NCI-H1694 (cell line): ENCODE data around the gene INPP4B.
"Not testable (repeated sequence)": the region's sequence is repeated elsewhere in the genome, so short reads cannot be mapped to it uniquely, and the experiment has no call there.

Source experiments
- DNase-seq: peaks from one replicate; lab custom pipeline; 2025; lab: John Stamatoyannopoulos, UW

The INPP4B gene

GRCh38 chr4:142540483-142540804 lies 305.7 kb downstream of the INPP4B start:
- no peak for DNase-seq

- DNase-seq: no peak
These were observed 306.2 kb downstream of the INPP4B start for GRCh38 chr4:142539796-142540482.

DNA sequence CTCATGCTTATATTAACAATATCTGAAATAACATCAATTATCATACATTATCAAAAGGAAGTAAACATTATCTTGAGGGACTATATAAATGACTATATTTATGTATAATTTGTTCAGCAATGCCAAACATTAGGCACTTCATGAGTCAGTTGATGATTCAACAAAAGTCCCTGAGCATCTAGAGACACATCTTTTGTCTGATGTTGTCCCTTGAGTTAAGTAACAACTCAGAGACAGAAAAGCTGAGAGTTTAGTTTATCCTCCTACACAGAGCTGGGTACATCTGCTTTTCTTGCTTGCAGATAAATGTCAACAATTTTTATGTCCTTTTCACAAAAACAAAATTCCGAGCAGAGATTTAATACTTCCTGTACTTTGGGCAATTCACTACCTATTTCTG lies 311.1 kb downstream of the INPP4B start:
- DNase-seq: no peak

- no peak for DNase-seq
These were observed 314.0 kb downstream of the INPP4B start for GRCh38 chr4:142532054-142532453.

DNA sequence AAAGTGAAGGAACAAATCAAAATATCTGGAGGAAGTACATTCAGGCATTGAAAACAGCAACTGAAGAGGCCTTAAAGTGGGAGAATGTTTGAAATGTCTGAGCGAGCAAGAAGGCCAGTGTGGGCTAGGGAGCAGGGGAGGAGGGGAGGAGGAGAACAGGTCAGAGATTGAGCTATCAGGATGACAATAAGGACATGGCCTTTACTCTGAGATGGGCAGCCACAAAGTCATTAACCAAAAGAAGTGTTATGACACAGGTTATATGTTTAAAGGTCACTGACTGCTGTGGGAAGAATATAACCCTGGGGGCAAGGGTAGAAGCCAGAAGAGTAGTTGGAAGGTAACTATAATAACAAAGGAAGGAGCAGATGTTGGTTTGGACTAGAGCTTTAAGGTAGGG lies 315.4 kb downstream of the INPP4B start:
- no peak for DNase-seq

DNA sequence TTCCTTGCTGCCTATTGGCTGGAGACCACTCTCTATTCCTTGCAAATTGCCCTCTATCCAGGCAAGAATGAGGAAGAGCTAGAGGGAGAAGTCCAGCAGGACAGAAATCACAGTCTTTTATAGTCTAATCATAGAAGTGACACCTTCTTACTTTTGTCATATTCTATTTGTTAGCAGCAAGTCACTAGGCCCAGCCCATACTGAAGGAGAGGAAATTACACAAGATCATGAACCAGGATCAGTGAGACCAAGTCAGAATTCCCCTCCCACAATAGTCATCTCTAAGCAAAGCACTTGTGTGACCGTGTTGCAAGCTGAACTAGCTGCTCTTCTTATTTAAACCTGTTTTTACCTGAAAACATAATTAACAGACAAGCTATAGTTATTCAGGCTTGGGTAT lies 317.7 kb downstream of the INPP4B start:
- DNase-seq: no peak

DNA sequence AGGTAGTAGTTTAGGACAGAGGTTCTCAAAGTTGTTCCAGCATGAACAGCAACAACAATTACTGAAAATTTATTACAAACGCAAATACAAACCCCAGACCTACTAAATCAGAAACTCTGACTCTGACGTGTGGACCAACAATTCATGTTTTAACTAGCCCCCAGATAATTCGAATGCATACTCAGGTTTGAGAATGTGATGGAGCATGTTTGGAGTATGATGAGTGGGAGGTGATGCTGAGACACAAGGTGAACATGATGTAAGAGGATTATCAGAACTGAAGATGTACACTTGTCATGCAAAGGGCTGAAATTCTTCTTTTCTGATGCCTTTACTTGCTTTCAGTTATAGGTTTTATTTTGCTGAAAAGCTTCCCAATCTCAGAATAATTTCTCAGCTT lies 323.0 kb downstream of the INPP4B start:
- no peak for DNase-seq

- DNase-seq: no peak
These were observed 326.8 kb downstream of the INPP4B start for GRCh38 chr4:142519342-142519741.

- DNase-seq: no peak
These were observed 329.2 kb downstream of the INPP4B start for GRCh38 chr4:142516686-142517526.

GRCh38 chr4:142512161-142512560 lies 333.9 kb downstream of the INPP4B start:
- DNase-seq: no peak

DNA sequence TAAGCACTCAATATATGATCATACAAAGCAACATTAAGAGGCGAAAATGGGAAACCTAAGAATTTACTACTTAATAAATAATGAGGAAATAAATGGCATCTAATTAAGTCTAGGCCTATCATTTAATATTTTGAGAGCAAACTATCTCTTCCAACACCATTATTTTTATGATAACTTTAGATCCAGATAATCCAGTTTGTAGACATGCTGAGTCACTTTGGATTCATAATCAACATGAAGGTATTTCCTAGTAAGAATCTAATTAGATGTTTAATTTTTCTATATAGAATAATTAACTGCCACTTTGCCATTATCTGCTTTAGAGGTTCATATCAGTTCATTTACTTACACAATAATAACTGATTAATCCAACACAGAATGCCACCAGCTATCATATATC lies 336.2 kb downstream of the INPP4B start:
- DNase-seq: no peak

DNA sequence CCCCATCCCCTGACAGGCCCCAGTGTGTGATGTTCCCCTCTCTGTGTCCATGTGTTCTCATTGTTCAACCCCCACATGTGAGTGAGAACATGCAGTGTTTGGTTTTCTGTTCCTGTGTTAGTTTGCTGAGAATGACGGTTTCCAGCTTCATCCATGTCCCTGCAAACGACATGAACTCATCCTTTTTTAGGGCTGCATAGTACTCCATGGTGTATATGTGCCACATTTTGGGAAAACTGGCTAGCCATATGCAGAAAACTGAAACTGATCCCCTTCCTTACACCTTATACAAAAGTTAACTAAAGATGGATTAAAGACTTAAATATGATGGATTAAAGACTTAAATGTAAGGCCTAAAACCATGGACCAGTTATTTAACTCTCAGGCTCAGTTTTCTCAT lies 336.7 kb downstream of the INPP4B start:
- DNase-seq: not testable (repeated sequence)

DNA sequence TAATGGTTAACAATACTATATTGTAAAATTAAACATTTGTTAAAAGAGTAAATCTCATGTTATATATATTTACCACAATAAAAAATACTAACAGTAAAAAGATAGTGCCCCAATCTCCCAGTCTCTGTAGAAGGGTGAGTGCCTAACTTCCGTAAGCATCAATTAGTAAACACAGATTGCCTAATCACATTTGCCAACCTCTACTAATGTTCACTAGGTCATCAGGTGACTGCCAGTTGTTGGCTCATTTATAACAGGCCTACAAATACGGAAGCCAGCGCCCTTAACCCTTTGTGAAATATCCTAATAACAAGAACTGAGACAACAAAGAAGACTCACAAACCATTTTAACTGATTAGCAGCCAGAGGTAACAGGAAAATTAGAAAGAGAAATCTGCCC lies 345.1 kb downstream of the INPP4B start:
- no peak for DNase-seq

DNA sequence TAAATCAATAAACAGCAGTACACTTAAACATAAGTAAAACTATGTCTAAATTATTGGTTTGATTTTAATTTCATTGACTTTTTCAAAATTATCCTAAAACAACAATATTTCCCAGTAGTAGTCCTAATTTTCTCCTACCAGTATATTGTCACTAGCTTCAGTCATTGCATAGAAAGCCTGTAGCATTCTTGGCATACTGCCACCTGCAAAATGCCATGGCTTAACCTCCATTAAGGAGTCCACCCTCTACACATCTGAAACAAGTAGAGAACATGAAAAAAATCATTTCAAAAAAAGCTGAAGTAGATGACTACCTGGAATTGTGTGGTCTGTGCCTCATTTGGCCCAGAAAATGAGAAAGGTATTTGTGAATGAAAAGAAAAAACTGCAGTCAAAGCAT lies 348.5 kb downstream of the INPP4B start:
- no peak for DNase-seq

- no peak for DNase-seq
These were observed 352.6 kb downstream of the INPP4B start for GRCh38 chr4:142493255-142494110.

DNA sequence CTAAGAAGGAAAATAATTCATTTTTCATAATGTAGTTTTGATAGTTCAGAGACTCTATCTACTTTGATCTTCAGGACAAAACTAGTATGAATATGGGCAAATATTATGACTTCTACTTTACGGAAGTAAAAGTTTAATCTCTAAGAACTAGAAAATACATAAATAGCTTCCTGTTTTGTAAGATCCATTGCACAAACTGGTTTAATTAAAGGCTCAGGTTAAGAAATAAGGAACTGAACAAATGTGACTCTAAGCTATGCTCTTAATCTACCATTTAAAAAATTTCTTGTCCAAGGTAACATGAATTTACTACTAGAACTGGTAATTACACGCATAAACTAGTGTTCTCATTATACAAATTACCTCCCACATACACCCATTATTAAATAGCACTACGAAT lies 360.6 kb downstream of the INPP4B start:
- DNase-seq: no peak

DNA sequence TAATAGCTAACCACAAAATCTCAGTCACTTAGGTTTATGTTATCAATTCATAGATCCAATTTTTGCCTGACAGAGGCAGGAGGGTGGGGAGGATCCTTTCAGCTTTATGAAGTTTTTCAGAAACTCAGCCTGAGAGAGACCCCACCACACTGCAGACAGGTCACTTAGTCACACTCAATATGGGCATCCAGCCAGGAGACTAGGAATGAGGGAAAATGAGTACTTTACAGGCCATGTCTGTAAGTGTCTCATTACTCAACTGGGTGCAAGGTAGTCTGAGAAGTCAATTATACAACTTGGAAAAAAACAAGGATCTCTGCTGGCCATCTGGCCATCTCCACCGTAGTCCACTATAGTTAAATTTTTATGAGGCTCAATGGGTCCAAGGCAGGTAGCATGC lies 365.9 kb downstream of the INPP4B start:
- no peak for DNase-seq

DNA sequence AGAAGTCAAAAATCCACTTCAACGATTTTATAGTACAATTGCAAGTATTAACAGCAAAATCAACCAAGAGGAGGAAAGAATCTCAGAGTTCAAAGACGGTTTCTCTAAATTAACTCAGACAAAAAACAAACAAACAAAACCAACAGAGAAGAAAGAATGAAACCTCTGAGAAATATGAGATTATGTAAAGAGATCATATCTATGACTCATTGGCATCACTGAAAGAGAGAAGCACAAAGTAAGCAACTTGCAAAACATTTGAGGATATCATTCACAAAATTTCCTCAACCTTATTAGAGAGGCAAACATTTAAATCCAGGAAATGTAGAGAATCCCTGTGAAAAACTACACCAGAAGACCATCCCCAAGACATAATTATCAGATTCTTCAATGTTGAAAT lies 370.4 kb downstream of the INPP4B start:
- no peak for DNase-seq

DNA sequence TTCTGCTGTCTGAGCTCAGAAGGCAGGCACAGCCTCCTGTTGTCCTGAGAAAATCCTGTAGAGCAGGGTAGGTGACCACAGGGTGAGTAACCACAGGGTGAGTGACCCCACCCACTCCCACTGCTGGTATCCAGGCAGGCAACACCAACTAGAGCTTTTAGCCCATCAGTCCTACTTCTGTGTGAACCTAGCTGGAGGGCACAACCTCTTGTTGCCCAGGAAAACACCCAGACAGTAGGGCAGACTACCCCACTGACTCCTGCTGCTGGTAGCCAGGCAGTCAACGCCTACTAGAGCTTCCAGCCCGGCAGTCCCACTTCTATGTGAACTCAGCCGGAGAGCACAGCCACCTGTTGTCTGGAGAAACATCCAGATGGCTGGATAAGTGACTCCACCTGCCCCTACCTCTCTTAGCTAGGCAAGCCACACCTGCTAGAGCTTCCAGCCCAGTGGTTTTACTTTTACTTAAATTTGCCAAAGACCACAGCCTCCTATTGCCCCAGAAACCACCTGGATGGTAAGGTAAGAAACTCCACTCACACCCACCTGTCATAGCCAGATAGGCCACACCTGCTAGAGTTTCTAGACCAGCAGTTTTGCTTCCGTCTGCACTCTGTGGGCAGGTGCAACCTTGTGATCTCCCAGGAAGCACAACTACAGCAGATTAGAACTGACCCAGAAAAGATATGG lies 371.6 kb downstream of the INPP4B start:
- no peak for DNase-seq

DNA sequence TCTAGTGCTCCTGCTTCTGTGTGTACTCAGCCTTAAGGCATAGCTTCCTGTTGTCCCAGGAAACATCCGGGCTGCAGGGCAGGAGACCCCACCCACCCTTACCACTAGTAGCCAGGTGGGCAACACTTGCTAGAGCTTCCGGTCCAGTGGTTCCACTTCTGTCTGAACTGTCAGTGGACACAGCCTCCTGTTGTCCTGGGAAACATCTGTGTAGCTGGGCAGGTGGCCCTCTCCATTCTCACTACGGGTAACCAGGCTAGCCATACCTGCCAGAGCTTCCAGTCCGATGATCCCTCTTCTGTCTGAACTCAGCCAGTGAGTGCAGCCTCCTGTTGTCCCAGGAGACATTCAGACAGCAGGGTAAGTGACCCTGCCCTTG lies 372.2 kb downstream of the INPP4B start:
- DNase-seq: no peak

DNA sequence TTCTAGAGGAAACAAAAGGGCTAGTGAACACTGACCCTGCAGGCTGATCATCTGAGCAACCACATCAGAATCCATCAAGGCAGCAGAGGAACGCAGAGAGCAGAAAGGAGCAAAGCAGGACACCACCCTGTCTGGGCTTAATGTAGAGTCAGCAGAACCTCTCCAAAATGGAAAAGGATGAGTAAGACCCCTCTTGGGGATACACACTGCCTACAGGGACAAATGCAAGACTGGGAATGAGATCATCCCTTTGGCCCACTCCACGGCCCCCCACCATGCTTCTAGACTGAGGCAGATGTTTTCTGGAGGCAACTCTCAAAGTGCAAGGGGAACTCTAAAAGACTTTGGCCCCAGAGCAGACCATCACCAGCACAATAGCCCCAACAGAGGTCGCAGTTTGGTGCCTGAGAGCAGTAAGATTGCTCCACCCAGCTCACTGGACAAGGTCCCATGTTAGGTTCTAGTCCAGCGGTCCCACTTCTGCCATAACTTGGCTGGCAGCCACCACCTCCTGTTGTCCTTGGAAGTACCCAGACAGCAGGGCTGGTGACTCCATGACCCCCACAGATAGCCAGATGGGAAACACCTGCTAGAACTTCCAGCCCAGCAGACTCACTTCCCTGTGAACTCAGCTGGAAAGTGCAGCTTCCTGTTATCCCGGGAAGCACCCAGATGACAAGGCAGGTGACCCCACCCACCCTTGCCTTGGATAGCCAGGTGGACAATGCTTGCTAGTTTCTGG lies 372.7 kb downstream of the INPP4B start:
- no peak for DNase-seq

DNA sequence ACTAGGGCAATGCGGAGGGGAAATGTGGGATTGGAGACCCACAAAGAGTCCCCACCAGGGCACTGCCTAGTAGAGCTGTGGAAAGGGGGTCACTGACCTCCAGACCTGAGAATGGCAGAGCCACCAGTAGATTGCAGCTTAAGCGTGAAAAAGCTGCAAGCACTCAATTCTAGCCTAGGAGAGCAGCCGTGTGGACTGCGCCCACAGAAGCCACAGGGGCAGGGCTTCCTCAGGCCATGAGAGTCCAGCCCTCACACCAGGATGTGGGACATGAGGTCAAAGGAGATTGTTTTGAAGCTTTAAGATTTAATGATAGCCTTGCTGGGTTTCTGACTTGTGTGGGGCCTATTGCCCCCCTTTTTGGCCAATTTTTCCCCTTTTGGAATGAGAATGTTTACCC lies 379.0 kb downstream of the INPP4B start:
- no peak for DNase-seq
